NCI-H2029 (cell line): ENCODE data around the gene KLHL4.
"Not testable (repeated sequence)": the region's sequence is repeated elsewhere in the genome, so short reads cannot be mapped to it uniquely, and the experiment has no call there.

Source experiments
- DNase-seq: peaks from one replicate; lab custom pipeline; 2025; lab: John Stamatoyannopoulos, UW

The KLHL4 gene, protein sequence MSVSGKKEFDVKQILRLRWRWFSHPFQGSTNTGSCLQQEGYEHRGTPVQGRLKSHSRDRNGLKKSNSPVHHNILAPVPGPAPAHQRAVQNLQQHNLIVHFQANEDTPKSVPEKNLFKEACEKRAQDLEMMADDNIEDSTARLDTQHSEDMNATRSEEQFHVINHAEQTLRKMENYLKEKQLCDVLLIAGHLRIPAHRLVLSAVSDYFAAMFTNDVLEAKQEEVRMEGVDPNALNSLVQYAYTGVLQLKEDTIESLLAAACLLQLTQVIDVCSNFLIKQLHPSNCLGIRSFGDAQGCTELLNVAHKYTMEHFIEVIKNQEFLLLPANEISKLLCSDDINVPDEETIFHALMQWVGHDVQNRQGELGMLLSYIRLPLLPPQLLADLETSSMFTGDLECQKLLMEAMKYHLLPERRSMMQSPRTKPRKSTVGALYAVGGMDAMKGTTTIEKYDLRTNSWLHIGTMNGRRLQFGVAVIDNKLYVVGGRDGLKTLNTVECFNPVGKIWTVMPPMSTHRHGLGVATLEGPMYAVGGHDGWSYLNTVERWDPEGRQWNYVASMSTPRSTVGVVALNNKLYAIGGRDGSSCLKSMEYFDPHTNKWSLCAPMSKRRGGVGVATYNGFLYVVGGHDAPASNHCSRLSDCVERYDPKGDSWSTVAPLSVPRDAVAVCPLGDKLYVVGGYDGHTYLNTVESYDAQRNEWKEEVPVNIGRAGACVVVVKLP

DNA sequence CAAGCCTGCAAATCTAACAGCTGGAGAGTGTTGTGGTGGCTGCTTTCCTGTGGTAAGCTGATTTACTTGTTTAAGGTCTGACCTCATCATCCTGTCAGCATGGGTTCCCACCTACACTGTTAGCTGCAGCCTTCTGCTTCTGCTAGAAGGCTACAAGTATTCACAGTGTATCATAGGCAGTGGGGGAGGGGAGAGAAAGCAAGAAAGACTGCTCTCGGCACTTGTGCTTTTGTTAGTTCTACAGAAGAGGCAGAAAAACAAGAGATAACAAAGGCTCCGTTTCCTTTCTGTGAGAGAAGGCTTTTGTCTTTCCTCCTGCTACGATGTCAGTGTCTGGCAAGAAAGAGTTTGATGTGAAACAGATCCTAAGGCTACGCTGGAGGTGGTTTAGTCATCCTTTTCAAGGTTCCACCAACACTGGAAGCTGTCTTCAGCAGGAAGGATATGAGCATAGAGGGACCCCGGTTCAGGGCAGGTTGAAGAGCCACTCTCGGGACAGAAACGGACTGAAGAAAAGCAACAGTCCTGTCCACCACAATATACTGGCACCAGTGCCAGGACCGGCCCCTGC lies at the start of gene KLHL4:
Gene KLHL4 (plus strand): TSS at position 232 of the 571 bp plus-strand sequence. CDS start 92 bp downstream, at position 324.
- DNase-seq, result no peak

DNA sequence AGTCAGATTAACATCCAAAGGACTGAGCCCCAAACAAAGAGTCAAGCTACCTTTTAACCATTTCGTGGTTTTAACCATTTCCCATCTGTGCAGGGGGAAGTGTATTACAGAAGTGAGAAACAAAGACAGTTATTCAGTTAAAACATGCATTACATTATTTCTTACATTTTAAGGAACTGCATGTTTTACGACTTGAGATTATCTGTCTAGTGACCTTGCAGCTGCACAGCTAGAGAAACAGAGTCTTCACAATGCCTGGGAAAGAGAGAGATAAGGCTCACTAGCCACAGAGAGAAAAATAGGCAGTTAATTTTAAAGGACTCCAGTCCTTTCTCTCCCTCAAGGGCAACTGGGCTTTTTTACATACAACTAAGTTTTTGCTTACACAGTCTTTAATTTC lies 48.7 kb upstream of the KLHL4 start:
- no peak for DNase-seq

- no peak for DNase-seq
These were observed 41.8 kb upstream of the KLHL4 start for GRCh38 chrX:87475793-87476192.

DNA sequence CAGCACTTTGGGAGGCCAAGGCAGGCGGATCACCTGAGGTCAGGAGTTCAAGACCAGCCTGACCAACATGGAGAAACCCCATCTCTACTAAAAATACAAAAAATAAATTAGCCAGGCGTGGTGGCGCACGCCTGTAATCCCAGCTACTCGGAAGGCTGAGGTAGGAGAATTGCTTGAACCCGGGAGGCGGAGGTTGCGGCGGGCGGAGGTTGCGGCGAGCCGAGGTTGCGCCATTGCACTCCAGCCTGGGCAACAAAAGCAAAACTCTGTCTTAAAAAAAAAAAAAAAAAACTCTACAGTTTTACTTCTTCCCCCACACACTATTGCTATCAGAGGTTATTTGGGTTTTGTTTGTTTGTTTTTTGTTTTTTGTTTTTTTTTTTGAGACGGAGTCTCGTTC lies 38.9 kb upstream of the KLHL4 start:
- not testable (repeated sequence) for DNase-seq

DNA sequence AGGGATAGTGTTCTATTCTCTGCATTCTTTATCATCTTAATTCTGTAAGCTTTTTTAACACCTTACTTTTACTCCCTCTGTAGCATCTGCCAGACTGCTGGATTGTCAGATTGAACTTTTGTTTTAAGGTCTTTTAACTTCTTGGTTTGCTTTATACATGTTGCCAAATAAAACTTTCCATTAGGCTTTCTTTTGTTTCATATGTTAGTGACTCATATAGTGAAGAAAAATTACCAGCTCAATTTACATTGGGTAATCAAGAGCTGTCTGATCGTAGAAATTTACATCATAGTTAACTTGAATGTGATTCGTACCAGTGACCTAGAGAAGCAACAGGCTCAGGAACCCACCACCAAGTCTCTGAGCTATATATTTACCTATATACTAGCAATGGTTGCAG lies 28.5 kb upstream of the KLHL4 start:
- no peak for DNase-seq

- no peak for DNase-seq
These were observed 1.8 kb upstream of the KLHL4 start for GRCh38 chrX:87515836-87516235.

- DNase-seq, result no peak
These were observed 883 bp upstream of the KLHL4 start for GRCh38 chrX:87516717-87517121.

- DNase-seq, result no peak
These were observed 902 bp downstream of the KLHL4 start for GRCh38 chrX:87518504-87518903.

- no peak for DNase-seq
These were observed 8.2 kb downstream of the KLHL4 start for GRCh38 chrX:87525771-87526229.

- no peak for DNase-seq
These were observed 8.7 kb downstream of the KLHL4 start for GRCh38 chrX:87526281-87526680.

- no peak for DNase-seq
These were observed 10.9 kb downstream of the KLHL4 start for GRCh38 chrX:87528487-87528886.

GRCh38 chrX:87571964-87572363 lies 54.4 kb downstream of the KLHL4 start:
- no peak for DNase-seq

DNA sequence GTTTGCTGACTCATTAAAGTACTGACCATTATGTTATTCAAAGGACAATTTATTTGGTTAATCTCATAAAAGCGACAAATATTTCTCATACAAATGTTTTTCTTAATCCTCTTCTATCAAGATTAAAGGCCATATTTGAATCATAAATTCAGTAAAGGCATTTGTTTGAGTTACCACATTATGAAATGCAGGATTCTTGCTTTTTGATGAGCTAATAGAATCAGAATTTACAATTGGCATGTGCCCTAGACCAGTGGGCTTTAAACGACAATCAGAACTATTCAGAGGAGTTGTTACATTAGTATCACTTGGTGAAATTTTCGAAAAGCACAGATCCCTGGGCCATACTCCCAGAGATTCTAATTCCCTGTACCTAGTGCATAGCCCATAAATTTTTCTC lies 55.3 kb downstream of the KLHL4 start:
- DNase-seq, result no peak

DNA sequence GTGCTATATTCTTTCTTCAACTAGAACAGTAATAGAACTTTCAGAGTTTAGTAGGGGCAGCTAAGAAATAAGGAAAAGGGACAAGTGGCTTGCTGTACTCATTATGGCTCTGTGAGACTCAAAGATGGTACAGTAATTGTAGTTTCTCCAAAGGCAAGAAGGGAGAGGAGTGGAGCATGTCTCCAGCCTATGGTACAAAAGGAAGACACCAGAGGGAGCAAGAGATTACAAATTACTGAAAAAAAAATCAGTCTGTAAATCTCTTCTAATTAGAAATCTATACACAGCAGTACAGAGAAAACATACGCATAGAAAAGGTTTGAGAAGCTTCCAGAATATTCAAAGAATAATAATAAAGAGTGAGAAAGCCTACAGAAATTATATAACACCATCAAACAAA lies 61.4 kb downstream of the KLHL4 start:
- DNase-seq, result no peak

DNA sequence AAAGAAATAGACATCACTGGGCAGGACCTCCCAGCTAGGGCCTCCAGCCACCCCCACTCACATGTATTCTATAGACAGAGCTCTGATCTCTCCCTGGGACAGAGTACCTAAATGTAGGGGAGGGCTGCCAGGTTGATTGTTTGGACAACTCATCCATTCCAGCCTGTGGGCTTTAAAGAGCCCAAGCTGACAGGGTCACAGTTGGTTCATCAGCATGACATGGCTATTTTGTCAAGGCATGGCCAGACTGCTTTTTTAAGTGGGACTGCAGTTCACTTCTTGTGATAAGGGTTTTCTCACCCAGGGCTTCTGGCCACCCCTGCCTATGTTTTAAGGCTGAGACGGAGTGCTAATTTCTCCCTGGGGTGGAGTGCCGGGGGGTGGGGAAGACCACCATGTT lies 63.3 kb downstream of the KLHL4 start:
- DNase-seq, result no peak

DNA sequence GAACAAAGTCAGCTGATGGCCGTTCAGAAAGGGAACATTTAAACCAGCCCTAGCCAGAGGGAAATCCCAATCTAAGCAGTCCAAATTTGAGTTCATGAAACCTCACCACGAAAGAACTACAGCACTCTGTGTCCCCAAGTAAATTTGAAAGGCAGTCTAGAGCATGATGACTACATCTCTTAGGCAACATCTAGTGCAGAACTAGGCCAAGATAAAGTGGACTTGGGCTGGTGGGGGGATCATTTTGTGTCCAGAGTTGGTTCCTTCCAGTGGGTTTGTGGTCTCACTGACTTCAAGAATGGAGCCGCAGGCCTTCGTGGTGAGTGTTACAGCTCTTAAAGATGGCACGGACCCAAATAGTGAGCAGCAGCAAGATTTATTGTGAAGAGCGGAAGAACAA lies 64.9 kb downstream of the KLHL4 start:
- no peak for DNase-seq

DNA sequence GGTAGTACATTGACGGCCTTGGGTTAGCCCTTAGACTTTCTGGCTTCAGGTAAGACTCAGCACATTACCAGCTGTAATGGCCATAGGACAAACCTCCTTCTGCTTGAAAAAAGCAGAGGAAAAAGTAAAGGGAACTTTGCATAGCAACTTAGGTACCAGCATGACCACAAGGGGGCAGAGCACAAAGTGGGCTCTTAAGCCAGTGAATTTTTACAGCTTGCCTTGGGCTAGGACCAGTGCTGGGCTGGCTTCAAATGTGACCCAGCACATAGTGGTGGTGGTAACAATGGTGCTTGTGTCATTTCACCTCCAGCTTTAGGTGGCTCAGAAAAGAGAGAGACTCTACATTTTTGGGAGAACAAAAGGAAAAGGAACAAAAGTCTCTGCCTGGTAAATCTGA lies 66.1 kb downstream of the KLHL4 start:
- no peak for DNase-seq

DNA sequence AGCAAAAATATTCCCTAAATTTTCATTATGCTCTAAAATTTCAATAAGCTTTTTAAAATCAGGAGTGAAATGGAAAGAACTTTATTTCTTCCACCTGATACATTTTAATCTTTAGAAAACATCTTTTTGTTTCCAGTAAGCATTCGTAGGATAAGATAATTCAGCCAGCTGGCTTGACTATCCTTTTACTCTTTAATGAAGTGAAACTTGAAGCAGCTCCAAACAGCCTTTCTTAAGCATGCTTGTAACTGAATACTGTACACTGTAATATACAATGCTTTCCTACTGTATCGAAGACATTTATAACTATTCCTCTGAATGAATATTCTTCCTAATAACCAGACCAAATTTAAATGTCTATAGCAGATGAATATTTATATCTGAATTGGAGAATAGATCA lies 98.8 kb downstream of the KLHL4 start:
- DNase-seq, result no peak

GRCh38 chrX:87621697-87622096 lies 104.1 kb downstream of the KLHL4 start:
- DNase-seq, result no peak

- DNase-seq, result no peak
These were observed 109.4 kb downstream of the KLHL4 start for GRCh38 chrX:87626996-87627395.

- DNase-seq, result no peak
These were observed 116.8 kb downstream of the KLHL4 start for GRCh38 chrX:87634361-87634760.

DNA sequence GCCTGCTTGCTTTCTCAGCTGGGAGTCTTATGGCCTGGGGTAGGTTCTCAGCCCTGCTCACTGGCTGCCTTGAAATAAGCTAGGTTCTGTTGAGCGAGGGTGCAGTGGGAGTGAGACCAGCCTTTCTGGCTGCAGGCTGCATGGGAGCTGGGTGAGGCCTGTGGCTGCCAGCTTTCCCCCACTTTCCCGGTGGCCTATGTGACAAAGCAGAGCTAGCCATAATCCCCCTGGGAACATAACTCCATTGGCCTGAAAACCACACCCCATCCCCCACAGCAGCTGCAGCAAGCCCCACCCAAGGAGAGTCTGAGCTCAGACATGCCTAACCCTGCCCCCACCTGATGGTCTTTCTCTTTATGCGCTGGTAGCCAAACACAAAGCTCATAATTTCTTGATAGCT lies 118.9 kb downstream of the KLHL4 start:
- no peak for DNase-seq

DNA sequence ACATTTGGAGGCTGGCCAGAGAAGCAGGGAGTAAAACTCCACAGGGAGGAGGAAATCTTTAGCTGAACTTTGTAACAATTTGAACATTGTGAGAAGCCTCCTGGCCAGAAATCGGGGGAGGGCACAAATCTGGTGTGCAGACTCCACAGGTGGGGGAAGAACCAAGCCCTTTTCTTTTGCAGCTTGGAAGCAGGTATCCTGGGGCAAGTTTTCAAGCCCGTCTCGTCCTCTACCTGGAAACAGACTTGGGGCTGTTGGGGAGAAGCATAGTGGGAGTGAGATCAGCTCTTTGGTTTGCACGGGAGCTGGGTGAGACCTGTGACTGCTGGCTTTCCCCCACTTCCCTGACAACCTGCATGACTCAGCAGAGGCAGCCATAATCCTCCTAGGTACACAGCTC lies 123.8 kb downstream of the KLHL4 start:
- DNase-seq, result not testable (repeated sequence)
